ENCODE results near the gene RAMACL.
"Not testable (repeated sequence)": the region's sequence is repeated elsewhere in the genome, so short reads cannot be mapped to it uniquely, and the experiment has no call there.

The RAMACL gene

DNA sequence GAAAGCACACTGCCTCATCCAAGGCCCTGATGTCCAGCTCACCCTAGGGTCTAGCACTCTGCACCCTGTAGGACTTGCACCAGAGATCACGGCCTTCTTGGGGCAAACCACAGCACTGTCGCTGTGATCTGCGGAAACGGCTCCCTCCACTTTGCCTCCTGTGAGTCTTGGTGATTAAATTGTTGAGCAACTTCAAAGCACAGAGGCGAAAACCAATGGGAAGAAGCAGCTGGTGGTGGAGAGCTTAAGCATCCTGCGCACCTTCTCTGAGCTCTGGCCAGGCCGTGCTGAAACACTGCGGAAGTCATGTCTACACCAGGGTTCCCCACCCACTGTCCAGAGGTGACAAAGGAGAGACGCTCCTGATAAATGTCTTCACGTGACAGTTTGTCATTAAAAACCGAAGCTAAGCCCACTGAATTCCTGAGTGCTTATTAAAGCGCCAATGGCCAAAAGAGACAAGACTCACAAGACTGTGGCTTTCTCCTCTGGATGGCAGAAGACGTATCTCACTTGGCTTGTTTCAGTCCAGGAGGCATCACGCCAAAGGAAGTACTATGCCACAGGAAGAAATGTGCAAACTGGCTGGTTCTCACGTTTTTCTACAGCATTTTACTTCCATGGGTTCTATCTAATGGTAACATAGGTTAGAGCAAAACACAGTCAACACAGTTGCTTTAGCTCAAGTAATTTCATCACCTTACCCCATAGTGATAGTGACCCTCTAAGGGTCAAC lies 3.1 kb downstream of the RAMACL start:
- no peak overlapping the region for H3K27ac ChIP-seq (ENCODE audit: poor library complexity, severe bottlenecking)

DNA sequence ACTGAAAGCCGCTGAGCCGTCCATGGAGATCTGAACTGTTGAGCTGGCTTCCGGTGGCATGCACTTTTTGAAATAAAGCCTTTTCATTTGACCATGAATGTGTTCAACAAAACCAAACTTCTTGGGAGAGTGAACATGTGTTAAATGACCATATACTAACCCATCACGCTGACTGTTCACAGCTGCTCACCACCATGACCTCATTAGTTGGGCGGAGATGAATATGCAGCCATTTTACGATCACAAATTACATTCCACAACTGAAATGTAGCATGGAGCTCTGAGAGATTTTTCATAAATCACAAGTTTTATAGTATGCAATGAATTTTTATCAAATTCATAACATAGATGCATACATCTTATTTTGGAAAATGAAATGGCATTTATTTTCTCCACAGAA lies 4.2 kb downstream of the RAMACL start:
- DNase-seq (ENCODE audit: low spot score), result no peak
- ATAC-seq (ENCODE audit: low read depth), result no peak
- no peaks in the 10 kb centered on the region for H3K9me3 ChIP-seq (ENCODE audit: severe bottlenecking)
- H3K36me3 ChIP-seq (ENCODE audit: low read depth), result no peaks in the 10 kb centered on the region
- TF ChIP-seq, protein P1, sequence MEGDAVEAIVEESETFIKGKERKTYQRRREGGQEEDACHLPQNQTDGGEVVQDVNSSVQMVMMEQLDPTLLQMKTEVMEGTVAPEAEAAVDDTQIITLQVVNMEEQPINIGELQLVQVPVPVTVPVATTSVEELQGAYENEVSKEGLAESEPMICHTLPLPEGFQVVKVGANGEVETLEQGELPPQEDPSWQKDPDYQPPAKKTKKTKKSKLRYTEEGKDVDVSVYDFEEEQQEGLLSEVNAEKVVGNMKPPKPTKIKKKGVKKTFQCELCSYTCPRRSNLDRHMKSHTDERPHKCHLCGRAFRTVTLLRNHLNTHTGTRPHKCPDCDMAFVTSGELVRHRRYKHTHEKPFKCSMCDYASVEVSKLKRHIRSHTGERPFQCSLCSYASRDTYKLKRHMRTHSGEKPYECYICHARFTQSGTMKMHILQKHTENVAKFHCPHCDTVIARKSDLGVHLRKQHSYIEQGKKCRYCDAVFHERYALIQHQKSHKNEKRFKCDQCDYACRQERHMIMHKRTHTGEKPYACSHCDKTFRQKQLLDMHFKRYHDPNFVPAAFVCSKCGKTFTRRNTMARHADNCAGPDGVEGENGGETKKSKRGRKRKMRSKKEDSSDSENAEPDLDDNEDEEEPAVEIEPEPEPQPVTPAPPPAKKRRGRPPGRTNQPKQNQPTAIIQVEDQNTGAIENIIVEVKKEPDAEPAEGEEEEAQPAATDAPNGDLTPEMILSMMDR (IDR thresholded peaks at IDR 0.05; ENCODE audit: poor library complexity, severe bottlenecking), result no peak
- H3K27me3 ChIP-seq (ENCODE audit: insufficient read depth, poor library complexity, severe bottlenecking), result no peaks in the 10 kb centered on the region
- H3K4me1 ChIP-seq (ENCODE audit: insufficient read depth, poor library complexity, severe bottlenecking), result no peaks in the 10 kb centered on the region
- H3K27ac ChIP-seq (ENCODE audit: poor library complexity, severe bottlenecking), result no peak overlapping the region
- H3K4me3 ChIP-seq (ENCODE audit: severe bottlenecking), result no peak overlapping the region

More for the DNA sequence above, 3.1 kb downstream of the RAMACL start:
- Histone ChIP-seq H3K4me1 (ENCODE audit: insufficient read depth, poor library complexity, severe bottlenecking) (no peaks in the 10 kb centered on the region), H3K9me3 (ENCODE audit: severe bottlenecking) (no peaks in the 10 kb centered on the region), H3K27me3 (ENCODE audit: insufficient read depth, poor library complexity, severe bottlenecking) (no peaks in the 10 kb centered on the region), H3K36me3 (ENCODE audit: low read depth) (no peaks in the 10 kb centered on the region), H3K4me3 (ENCODE audit: severe bottlenecking) (no peak overlapping the region)
- no peak for DNase-seq (ENCODE audit: low spot score)
- ATAC-seq (ENCODE audit: low read depth), result no peak
- TF ChIP-seq, protein P1 (IDR thresholded peaks at IDR 0.05; ENCODE audit: poor library complexity, severe bottlenecking), result no peak

DNA sequence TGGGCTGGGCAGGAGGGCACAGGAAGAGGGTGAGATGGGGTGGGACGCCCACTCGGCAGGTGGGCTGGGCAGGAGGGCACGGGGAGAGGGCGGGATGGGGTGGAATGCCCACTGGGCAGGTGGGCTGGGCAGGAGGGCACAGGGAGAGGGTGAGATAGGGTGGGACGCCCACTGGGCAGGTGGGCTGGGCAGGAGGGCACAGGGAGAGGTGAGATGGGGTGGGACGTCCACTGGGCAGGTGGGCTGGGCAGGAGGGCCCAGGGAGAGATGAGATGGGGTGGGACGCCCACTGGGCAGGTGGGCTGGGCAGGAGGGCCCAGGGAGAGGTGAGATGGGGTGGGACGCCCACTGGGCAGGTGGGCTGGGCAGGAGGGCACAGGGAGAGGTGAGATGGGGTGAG lies 4.7 kb downstream of the RAMACL start:
- not testable (repeated sequence) for H3K9me3 ChIP-seq (ENCODE audit: severe bottlenecking); H3K36me3 ChIP-seq (ENCODE audit: low read depth); H3K27ac ChIP-seq (ENCODE audit: poor library complexity, severe bottlenecking); H3K27me3 ChIP-seq (ENCODE audit: insufficient read depth, poor library complexity, severe bottlenecking); H3K4me1 ChIP-seq (ENCODE audit: insufficient read depth, poor library complexity, severe bottlenecking); ATAC-seq (ENCODE audit: low read depth); DNase-seq (ENCODE audit: low spot score); H3K4me3 ChIP-seq (ENCODE audit: severe bottlenecking)

DNA sequence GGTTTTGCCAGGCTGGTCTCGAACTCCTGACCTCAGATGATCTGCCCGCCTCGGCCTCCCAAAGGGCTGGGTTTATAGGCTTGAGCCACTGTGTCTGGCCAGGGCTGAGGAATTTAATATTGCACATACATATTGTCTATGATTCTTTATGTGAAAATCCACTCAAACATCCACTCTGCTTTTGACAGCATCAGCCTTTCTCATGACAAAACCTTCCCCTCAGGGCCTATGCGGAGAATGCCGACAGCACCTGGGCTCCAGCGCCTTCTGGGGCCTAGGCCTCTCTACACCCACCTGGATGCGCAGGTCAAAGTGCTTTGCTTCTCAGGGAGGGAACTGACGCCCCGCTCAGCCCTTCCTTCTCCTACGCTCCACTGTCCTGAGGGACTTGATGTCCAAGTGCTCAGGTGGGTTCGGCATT lies 5.4 kb downstream of the RAMACL start:
- DNase-seq (ENCODE audit: low spot score) (no peak), ATAC-seq (ENCODE audit: low read depth) (no peak)
- H3K36me3 ChIP-seq (ENCODE audit: low read depth), result no peaks in the 10 kb centered on the region
- H3K4me1 ChIP-seq (ENCODE audit: insufficient read depth, poor library complexity, severe bottlenecking), result no peaks in the 10 kb centered on the region
- H3K27me3 ChIP-seq (ENCODE audit: insufficient read depth, poor library complexity, severe bottlenecking), result no peaks in the 10 kb centered on the region
- no peak overlapping the region for H3K4me3 ChIP-seq (ENCODE audit: severe bottlenecking)
- no peak overlapping the region for H3K27ac ChIP-seq (ENCODE audit: poor library complexity, severe bottlenecking)
- no peaks in the 10 kb centered on the region for H3K9me3 ChIP-seq (ENCODE audit: severe bottlenecking)
- TF ChIP-seq, protein P1 (IDR thresholded peaks at IDR 0.05; ENCODE audit: poor library complexity, severe bottlenecking), result no peak

DNA sequence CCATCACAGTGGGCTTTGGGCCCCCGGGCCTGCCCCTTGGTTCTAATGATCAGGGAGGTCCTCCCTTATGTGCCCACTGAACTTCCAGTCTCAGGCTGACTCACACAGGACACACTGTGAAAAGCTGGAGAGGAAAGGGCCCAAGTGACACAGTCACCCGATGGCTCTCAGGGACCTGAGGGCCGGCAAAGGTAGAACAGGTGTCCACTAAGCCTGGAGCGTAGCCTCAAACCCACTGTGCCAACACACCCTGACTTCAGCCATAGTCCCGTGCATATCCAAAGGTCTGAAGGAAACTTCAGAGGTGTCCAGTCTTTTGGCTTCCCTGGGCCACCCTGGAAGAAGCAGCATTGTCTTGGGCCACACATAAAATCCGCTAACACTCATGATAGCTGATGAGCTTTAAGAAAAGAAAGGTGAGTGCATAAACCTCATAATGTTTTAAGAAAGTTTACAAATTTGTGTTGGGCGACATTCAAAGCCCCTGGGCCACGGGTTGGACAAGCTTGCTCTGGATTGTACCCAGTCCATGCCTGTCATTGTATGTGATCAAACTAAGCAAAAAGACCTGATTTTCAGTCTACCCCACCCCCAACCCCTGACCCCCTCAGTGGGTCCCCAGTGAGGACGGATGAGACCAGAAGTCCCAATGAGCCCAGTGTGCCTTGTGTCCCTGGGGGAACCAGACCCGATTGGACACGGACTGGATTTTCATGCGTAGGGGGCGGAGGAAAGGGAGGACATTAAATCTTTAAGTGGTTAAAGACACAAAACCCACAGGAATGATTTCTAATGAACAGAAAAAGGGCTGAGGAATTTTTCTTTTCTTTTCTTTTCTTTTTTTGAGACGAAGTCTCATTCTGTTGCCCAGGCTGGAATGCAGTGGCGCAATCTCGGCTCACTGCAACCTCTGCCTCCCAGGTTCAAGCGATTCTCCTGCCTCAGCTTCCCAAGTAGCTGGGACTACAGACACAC lies 6.1 kb downstream of the RAMACL start:
- DNase-seq (ENCODE audit: low spot score) (no peak), ATAC-seq (ENCODE audit: low read depth) (no peak)
- TF ChIP-seq, protein P1 (IDR thresholded peaks at IDR 0.05; ENCODE audit: poor library complexity, severe bottlenecking), result no peak
- no peaks in the 10 kb centered on the region for H3K4me1 ChIP-seq (ENCODE audit: insufficient read depth, poor library complexity, severe bottlenecking)
- no peaks in the 10 kb centered on the region for H3K9me3 ChIP-seq (ENCODE audit: severe bottlenecking)
- H3K27me3 ChIP-seq (ENCODE audit: insufficient read depth, poor library complexity, severe bottlenecking), result no peaks in the 10 kb centered on the region
- no peak overlapping the region for H3K4me3 ChIP-seq (ENCODE audit: severe bottlenecking)
- no peaks in the 10 kb centered on the region for H3K36me3 ChIP-seq (ENCODE audit: low read depth)
- no peak overlapping the region for H3K27ac ChIP-seq (ENCODE audit: poor library complexity, severe bottlenecking)

Data from RWPE2 (cell line).